Lower leg skin (tissue), 4 donors: Measurements from ENCODE around the gene ZNF225. TPM values are rescaled to one million over a fixed set of nuclear protein-coding genes. Genes with fewer than 3 reads are reported as not detected.
A peak's percentile ranks its signal among the peaks of the same experiment; 100 is the strongest.

Experiments
- DNase-seq, 2 donors: peaks; one replicate each; pipeline ENCODE4 v3.0.0-alpha.2; 2019; ENCODE audit warnings: low spot score in 2 of 2
- H3K4me3 ChIP-seq: fragments of 200-600 bp; sonication (generic); 2 replicates; pipeline ENCODE4 v1.5.1; 2017; ENCODE audit warnings: mild to moderate bottlenecking, low read depth; ENCODE audit not compliant: poor library complexity, severe bottlenecking
- CTCF ChIP-seq, 3 donors: fragments of 450-650 bp; IDR thresholded peaks; one replicate each; pipeline ENCODE4 v1.5.1; 2016; ENCODE audit warnings: antibody characterized with exemption in 3 of 3, mild to moderate bottlenecking in 3 of 3, moderate library complexity in 2 of 3
- POLR2A ChIP-seq, 2 donors: fragments of 450-650 bp; IDR thresholded peaks; one replicate each; pipeline ENCODE4 v1.6.1; 2016 to 2017; ENCODE audit warnings: antibody characterized with exemption in 2 of 2, mild to moderate bottlenecking in 1 of 2, moderate library complexity in 1 of 2
- WGBS, 2 donors: methylation state at CpG; one replicate each; pipeline ENCODE4 v1.1.5; 2018; 5-methylcytosine and 5-hydroxymethylcytosine counted together
- intact Hi-C: fragments of 100-400 bp; cut with DNase I; formaldehyde crosslinking; loops from one replicate; pipeline ENCODE4 v1.15.0; 2023; ENCODE audit warnings: low total_unique reads
- total RNA-seq, 4 donors: library from RNA; depleted of rRNA; stranded (reverse); fragments of >200 nt; gene quantifications; one replicate each; pipeline ENCODE4 v1.1.0, GENCODE V29; 2016

The ZNF225 gene
- total RNA-seq, 4 donors from 2014 or later: 1.5 to 3.3 (median 2.4) TPM

GRCh38 chr19:44076325-44076724, 36.9 kb upstream of the ZNF225 start:
- intact Hi-C loops: no loop called here
- no peak overlapping the region for H3K4me3 ChIP-seq
- no peak for DNase-seq
- no peak for TF ChIP-seq POLR2A (IDR thresholded peaks at IDR 0.05)
- TF ChIP-seq CTCF (IDR thresholded peaks at IDR 0.05): no peak
- 90 to 94% methylated on average over 2 of the region's 2 CpGs for WGBS, 2 donors

- no peak overlapping the region for H3K4me3 ChIP-seq
- 52 to 75% methylated on average over 4 of the region's 4 CpGs for WGBS, 2 donors
- no peak for TF ChIP-seq POLR2A (IDR thresholded peaks at IDR 0.05)
- no peak for TF ChIP-seq CTCF (IDR thresholded peaks at IDR 0.05)
- intact Hi-C loops: no loop called here
- no peak for DNase-seq
Measured at GRCh38 chr19:44092108-44092507, 21.1 kb upstream of the ZNF225 start.

- intact Hi-C loops: no loop called here
- WGBS, 2 donors: 0 to 1% methylated on average over 49 of the region's 50 CpGs
- peak within 1 kb of the TSS; percentile 93 for H3K4me3 ChIP-seq
- TF ChIP-seq CTCF (IDR thresholded peaks at IDR 0.05) (no peak), POLR2A (IDR thresholded peaks at IDR 0.05) (no peak)
- DNase-seq: peak; percentile 90 to 98
Measured at GRCh38 chr19:44093931-44094765, 19.1 kb upstream of the ZNF225 start, which contains the start of gene ZNF224. Gene ZNF224, plus strand, starts transcription at chr19:44094361. Its CDS starts 3,513 bp downstream, at chr19:44097874.

GRCh38 chr19:44107751-44108150, 5.4 kb upstream of the ZNF225 start:
- no peak for TF ChIP-seq CTCF (IDR thresholded peaks at IDR 0.05)
- no peak for TF ChIP-seq POLR2A (IDR thresholded peaks at IDR 0.05)
- intact Hi-C loops: no loop called here
- no peak for DNase-seq
- H3K4me3 ChIP-seq: no peak overlapping the region
- WGBS, 2 donors: 94 to 98% methylated on average over 3 of the region's 3 CpGs

GRCh38 chr19:44109458-44109857, 3.7 kb upstream of the ZNF225 start:
- no peak for DNase-seq
- intact Hi-C loops: no loop called here
- no peak overlapping the region for H3K4me3 ChIP-seq
- TF ChIP-seq POLR2A (IDR thresholded peaks at IDR 0.05) (no peak), CTCF (IDR thresholded peaks at IDR 0.05) (no peak)
